ENCODE measurements around the gene STUB1.

- TF ChIP-seq ZNF384 (IDR thresholded peaks at IDR 0.05) (no peak), BHLHE40 (IDR thresholded peaks at IDR 0.05; ENCODE audit: borderline replicate concordance) (no peak)
Observed at GRCh38 chr16:680967-681745, 946 bp downstream of the STUB1 start.

All from HEK293T (cell line).